Caco-2 (cell line): ENCODE measurements around the gene BTF3L4. TPM values are rescaled to one million over a fixed set of nuclear protein-coding genes. Genes with fewer than 3 reads are reported as not detected.

ENCODE experiments used
- BruUV-seq: library from RNA; stranded (reverse); fragments of 400-500 nt; replicated peaks from 2 replicates; lab custom pipeline; 2021; lab: Mats Ljungman, UMichigan
- CTCF ChIA-PET: fragments of 300-600 bp; sonication (Branson Sonifier 250); formaldehyde crosslinking; loops from one replicate; lab custom pipeline; 2022; ENCODE audit warnings: antibody characterized with exemption; lab: Charles Lee
- POLR2A ChIA-PET: fragments of 300-600 bp; sonication (Branson Sonifier 250); formaldehyde crosslinking; loops from one replicate; lab custom pipeline; 2022; ENCODE audit warnings: antibody characterized with exemption; lab: Charles Lee
- DNase-seq, 2 experiments: peaks; one replicate each; pipeline versions ENCODE4 v3.0.0 to v3.0.0-alpha.2; 2020 to 2022
- H3K27me3 ChIP-seq: replicated peaks from 2 replicates; pipeline ENCODE4 v1.6.0; 2011; ENCODE audit warnings: low read length; ENCODE audit not compliant: control insufficient read depth, insufficient read depth
- H3K36me3 ChIP-seq: 2 replicates; pipeline ENCODE4 v1.5.1; 2011; ENCODE audit warnings: low read length; ENCODE audit not compliant: control insufficient read depth, insufficient read depth
- H3K4me1 ChIP-seq: fragments of 250-450 bp; sonication (Bioruptor Pico); 2 replicates; pipeline ENCODE4 v1.5.1; 2020; ENCODE audit warnings: mild to moderate bottlenecking
- H3K4me3 ChIP-seq: 2 replicates; pipeline ENCODE4 v1.5.1; 2011; ENCODE audit warnings: low read depth, mild to moderate bottlenecking, control low read depth, low read length
- H3K9me3 ChIP-seq: fragments of 250-450 bp; sonication (Bioruptor Pico); 2 replicates; pipeline ENCODE4 v1.5.1; 2020; ENCODE audit warnings: mild to moderate bottlenecking, moderate library complexity
- H3K27ac Mint-ChIP-seq: one replicate; pipeline ENCODE4 v1.8.0; 2022; ENCODE audit warnings: mixed read lengths; ENCODE audit not compliant: unreplicated experiment
- H3K27me3 Mint-ChIP-seq: one replicate; pipeline ENCODE4 v1.8.0; 2022; ENCODE audit warnings: mixed read lengths; ENCODE audit not compliant: insufficient read depth, unreplicated experiment
- H3K36me3 Mint-ChIP-seq: one replicate; pipeline ENCODE4 v1.8.0; 2022; ENCODE audit warnings: mild to moderate bottlenecking, mixed read lengths; ENCODE audit not compliant: insufficient read depth, unreplicated experiment
- H3K4me1 Mint-ChIP-seq: one replicate; pipeline ENCODE4 v1.8.0; 2022; ENCODE audit warnings: low read depth, mixed read lengths; ENCODE audit not compliant: unreplicated experiment
- H3K4me3 Mint-ChIP-seq: one replicate; pipeline ENCODE4 v1.8.0; 2022; ENCODE audit warnings: mild to moderate bottlenecking, moderate library complexity, mixed read lengths; ENCODE audit not compliant: unreplicated experiment
- H3K9me3 Mint-ChIP-seq: one replicate; pipeline ENCODE4 v1.8.0; 2022; ENCODE audit warnings: mixed read lengths; ENCODE audit not compliant: unreplicated experiment
- CTCF ChIP-seq, 2 experiments: fragments of 200-600 bp in 1 of 2; IDR thresholded peaks; 1 replicate in 1 of 2; 2 replicates in 1 of 2; pipeline versions ENCODE4 v1.5.1 to v1.8.0; 2011 to 2022; ENCODE audit warnings: antibody characterized with exemption in 1 of 2, control low read depth in 1 of 2, inconsistent platforms in 1 of 2, low read depth in 1 of 2, low read length in 1 of 2, mild to moderate bottlenecking in 1 of 2, moderate library complexity in 1 of 2; ENCODE audit not compliant: insufficient read depth in 1 of 2, severe bottlenecking in 1 of 2, unreplicated experiment in 1 of 2
- intact Hi-C: fragments of 100-400 bp; cut with micrococcal nuclease; formaldehyde crosslinking; loops from one replicate; pipeline ENCODE4 v1.10.0; 2022; ENCODE audit not compliant: unreplicated experiment
- total RNA-seq: library from RNA; stranded (reverse); gene quantifications from 2 replicates; pipeline ENCODE4 v1.2.3, GENCODE V29; 2022

The BTF3L4 gene
- total RNA-seq, 1 experiment from 2014 or later: 73.7 TPM

DNA sequence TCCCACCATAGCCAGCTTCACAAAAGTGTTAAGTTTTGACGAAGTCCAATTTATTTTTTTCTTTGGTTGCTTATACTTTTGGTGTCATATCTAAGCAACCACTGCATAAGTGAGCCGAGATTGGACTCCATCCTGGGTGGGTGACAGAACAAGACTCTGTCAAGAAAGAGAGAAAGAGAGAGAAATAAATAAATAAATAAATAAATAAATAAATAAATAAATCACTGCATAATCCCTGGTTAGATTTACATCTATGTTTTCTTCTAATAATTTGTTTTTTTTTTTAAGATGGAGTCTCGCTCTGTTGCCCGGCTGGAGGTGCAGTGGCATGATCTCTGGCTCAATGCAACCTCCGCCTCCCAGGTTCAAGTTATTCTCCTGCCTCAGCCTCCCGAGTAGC lies 67.5 kb downstream of the BTF3L4 start:
- H3K4me1 Mint-ChIP-seq: no peaks in the 10 kb centered on the region
- Histone ChIP-seq H3K4me1 (peaks cover 13% of the 10 kb centered on the region), H3K27me3 (no peaks in the 10 kb centered on the region), H3K9me3 (no peaks in the 10 kb centered on the region), H3K36me3 (no peaks in the 10 kb centered on the region), H3K4me3 (no peak overlapping the region)
- H3K9me3 Mint-ChIP-seq: no peaks in the 10 kb centered on the region
- TF ChIP-seq CTCF (IDR thresholded peaks at IDR 0.05; ENCODE audit: insufficient read depth in 1 of 2, low read depth in 1 of 2, low read length in 1 of 2, severe bottlenecking in 1 of 2, unreplicated experiment in 1 of 2): no peak
- BruUV-seq: no TSS peak
- H3K36me3 Mint-ChIP-seq: no peaks in the 10 kb centered on the region
- no peak overlapping the region for H3K27ac Mint-ChIP-seq
- peaks cover 3% of the 10 kb centered on the region for H3K27me3 Mint-ChIP-seq
- DNase-seq: no peak
- no peak overlapping the region for H3K4me3 Mint-ChIP-seq
- ChIA-PET CTCF (no interaction called here), POLR2A (no interaction called here)
- intact Hi-C loops: no loop called here

DNA sequence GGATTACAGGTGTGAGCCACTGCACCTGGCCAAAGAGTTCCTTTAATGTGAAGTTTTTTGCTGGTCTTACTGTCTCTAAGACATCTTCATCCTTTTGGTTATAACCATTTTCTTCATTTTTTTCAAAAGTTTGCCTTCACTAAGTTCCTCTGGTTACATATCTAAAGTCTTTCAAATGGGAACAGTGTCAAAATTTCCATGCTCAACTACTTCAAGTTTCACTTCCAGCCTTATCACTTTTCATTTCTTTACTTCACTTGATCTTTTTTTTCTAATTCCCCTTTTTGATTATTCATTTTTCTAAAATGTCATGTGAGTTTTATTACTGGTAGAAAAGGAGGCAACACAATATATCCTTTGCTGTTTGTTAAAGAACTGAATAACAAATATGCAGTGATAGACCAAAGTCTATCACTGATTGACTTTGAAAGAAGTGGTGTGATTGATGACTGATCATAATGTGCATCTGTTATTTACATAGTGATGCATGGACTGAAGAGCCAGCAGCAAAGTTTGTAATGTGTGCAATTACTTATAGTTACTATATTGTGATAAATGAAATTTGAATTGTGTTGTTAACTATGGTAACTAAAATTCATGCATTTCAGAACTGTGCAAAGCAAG lies 69.8 kb downstream of the BTF3L4 start:
- ChIA-PET CTCF (no interaction called here), POLR2A (no interaction called here)
- Histone ChIP-seq H3K36me3 (no peaks in the 10 kb centered on the region), H3K4me1 (no peaks in the 10 kb centered on the region), H3K27me3 (no peaks in the 10 kb centered on the region), H3K4me3 (no peak overlapping the region), H3K9me3 (no peaks in the 10 kb centered on the region; the same call in 1 of the 2 replicates)
- no peak overlapping the region for H3K27ac Mint-ChIP-seq
- H3K36me3 Mint-ChIP-seq: no peaks in the 10 kb centered on the region
- no peak for TF ChIP-seq CTCF (IDR thresholded peaks at IDR 0.05; ENCODE audit: insufficient read depth in 1 of 2, low read depth in 1 of 2, low read length in 1 of 2, severe bottlenecking in 1 of 2, unreplicated experiment in 1 of 2)
- H3K9me3 Mint-ChIP-seq: no peaks in the 10 kb centered on the region
- no TSS peak for BruUV-seq
- no peaks in the 10 kb centered on the region for H3K4me1 Mint-ChIP-seq
- H3K27me3 Mint-ChIP-seq: peaks cover 3% of the 10 kb centered on the region
- no peak overlapping the region for H3K4me3 Mint-ChIP-seq
- no peak for DNase-seq
- intact Hi-C loops: no loop called here

DNA sequence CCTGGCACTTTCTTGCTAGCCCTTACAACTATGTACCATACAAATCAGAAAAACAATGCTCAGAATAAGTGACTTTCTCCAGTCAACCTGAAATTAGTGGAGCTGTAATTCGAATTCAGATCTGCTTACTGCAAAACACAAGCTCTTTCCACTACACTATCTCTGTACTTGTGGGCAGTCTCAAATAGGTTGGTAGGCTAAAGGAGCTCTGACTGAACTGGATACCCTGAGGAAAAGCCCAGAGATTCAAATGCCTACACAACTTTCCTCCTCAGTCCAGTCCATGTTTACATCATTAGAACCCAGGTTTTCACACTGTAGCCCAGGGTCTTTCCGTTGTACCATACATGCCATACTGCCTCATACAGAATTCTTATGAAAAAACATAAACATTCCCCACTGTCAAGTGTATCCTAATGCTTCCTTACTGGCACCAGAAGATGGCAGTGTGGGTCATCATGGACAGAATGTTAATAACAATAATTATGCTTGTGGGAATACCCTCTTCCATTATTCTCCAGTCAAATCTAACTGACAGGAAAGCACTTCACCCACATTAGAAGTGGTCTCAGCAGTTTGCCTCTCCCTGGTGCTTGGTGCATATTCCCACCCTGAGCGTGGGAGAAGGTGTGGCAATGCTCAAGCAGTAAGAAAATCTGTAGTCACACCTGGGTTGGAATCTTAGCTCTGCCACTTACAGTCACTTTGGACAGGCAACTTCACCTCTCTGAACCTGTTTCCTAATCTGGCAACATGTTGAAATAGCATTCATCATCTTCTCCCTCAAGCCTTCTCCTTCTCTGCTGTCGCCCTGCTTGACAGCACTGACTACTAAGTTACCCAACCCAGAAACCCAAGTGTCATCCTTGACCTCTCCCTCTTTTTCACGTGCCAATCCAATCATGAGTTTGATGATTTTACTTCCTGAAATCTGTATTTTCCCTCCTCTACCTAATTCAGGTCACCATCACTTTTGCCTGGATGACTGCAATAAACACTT lies 71.4 kb downstream of the BTF3L4 start:
- peak; percentile 37 to 48 for DNase-seq
- ChIA-PET POLR2A (no interaction called here), CTCF (interaction anchor here (1.0 to 2.0 kb wide), 3 partner anchors 169 to 221 kb away, joined by 4 to 6 read pairs (median 5); no protein-coding TSS in a partner anchor)
- Histone ChIP-seq H3K9me3 (no peaks in the 10 kb centered on the region; the same call in 1 of the 2 replicates), H3K4me1 (no peaks in the 10 kb centered on the region), H3K36me3 (no peaks in the 10 kb centered on the region), H3K4me3 (no peak overlapping the region), H3K27me3 (no peaks in the 10 kb centered on the region)
- intact Hi-C loops: loop anchor here (1.0 kb wide), 3 partner anchors 169 to 241 kb away; no protein-coding TSS in a partner anchor
- TF ChIP-seq CTCF (IDR thresholded peaks at IDR 0.05; ENCODE audit: insufficient read depth in 1 of 2, low read depth in 1 of 2, low read length in 1 of 2, severe bottlenecking in 1 of 2, unreplicated experiment in 1 of 2): peak; percentile 38 to 66
- no TSS peak for BruUV-seq
- Mint-ChIP-seq H3K9me3 (no peaks in the 10 kb centered on the region), H3K4me3 (no peak overlapping the region), H3K4me1 (no peaks in the 10 kb centered on the region), H3K27ac (no peak overlapping the region), H3K36me3 (no peaks in the 10 kb centered on the region), H3K27me3 (peaks cover 3% of the 10 kb centered on the region)
